H1 (cell line): ENCODE data around the gene CD300LB. TPM values are rescaled to one million over a fixed set of nuclear protein-coding genes. Genes with fewer than 3 reads are reported as not detected.

Experiments used
- CTCF ChIA-PET: fragments of 300-600 bp; sonication (Branson Sonifier 250); formaldehyde crosslinking; loops from one replicate; lab custom pipeline; 2021; ENCODE audit not compliant: partially characterized antibody; lab: Charles Lee
- POLR2A ChIA-PET: fragments of 300-600 bp; sonication (Branson Sonifier 250); formaldehyde crosslinking; loops from one replicate; lab custom pipeline; 2021; ENCODE audit warnings: inconsistent platforms; ENCODE audit not compliant: partially characterized antibody; lab: Charles Lee
- DNase-seq, 2 experiments: peaks; one replicate each; pipeline versions ENCODE4 v3.0.0 to v3.0.0-alpha.2; 2010 to 2022; ENCODE audit warnings: low spot score in 2 of 2, low read depth in 1 of 2, mixed read lengths in 1 of 2
- FAIRE-seq: peaks from 2 replicates; lab custom pipeline; 2011; peaks lifted over from hg19 to GRCh38; lab: Jason Lieb, UNC
- H2AFZ ChIP-seq: 2 replicates; pipeline ENCODE4 v1.8.1; 2012; ENCODE audit warnings: low read length, inconsistent platforms
- H2AK5ac ChIP-seq: 2 replicates; pipeline ENCODE4 v1.6.1; 2013; ENCODE audit warnings: low read depth, low read length
- H2BK120ac ChIP-seq: replicated peaks from 2 replicates; pipeline ENCODE3; 2013; ENCODE audit warnings: low read depth, low read length, inconsistent platforms
- H2BK12ac ChIP-seq: 2 replicates; pipeline ENCODE4 v1.6.1; 2013; ENCODE audit warnings: low read depth, low read length
- H2BK15ac ChIP-seq: 2 replicates; pipeline ENCODE4 v1.6.1; 2013; ENCODE audit warnings: low read length
- H2BK20ac ChIP-seq: 2 replicates; pipeline ENCODE4 v1.6.1; 2013; ENCODE audit warnings: low read length
- H2BK5ac ChIP-seq: 2 replicates; pipeline ENCODE4 v1.6.1; 2013; ENCODE audit warnings: low read depth, low read length
- H3K14ac ChIP-seq: 2 replicates; pipeline ENCODE4 v1.6.1; 2013; ENCODE audit warnings: inconsistent platforms; ENCODE audit not compliant: insufficient read length
- H3K18ac ChIP-seq: 2 replicates; pipeline ENCODE4 v1.6.1; 2013; ENCODE audit warnings: low read length; ENCODE audit errors: extremely low read depth
- H3K23ac ChIP-seq: 2 replicates; pipeline ENCODE4 v1.6.1; 2013; ENCODE audit warnings: inconsistent platforms; ENCODE audit not compliant: insufficient read length
- H3K23me2 ChIP-seq: 2 replicates; pipeline ENCODE4 v1.6.1; 2013; ENCODE audit warnings: low read depth, low read length
- H3K27ac ChIP-seq: 2 replicates; pipeline ENCODE4 v1.6.1; 2011; ENCODE audit warnings: low read depth, low read length, inconsistent platforms
- H3K27me3 ChIP-seq, 4 experiments: replicated peaks in 1 of 4; 1 replicate in 1 of 4; 2 replicates in 3 of 4; pipeline versions ENCODE4 v1.6.1 to v1.8.1; 2011 to 2013; ENCODE audit warnings: low read length in 3 of 4, mild to moderate bottlenecking in 3 of 4, inconsistent platforms in 2 of 4, mixed read lengths in 2 of 4, moderate library complexity in 1 of 4; ENCODE audit not compliant: control insufficient read depth in 3 of 4, insufficient read depth in 3 of 4; ENCODE audit errors: extremely low read depth in 1 of 4
- H3K36me3 ChIP-seq, 4 experiments: 2 replicates each; pipeline versions ENCODE4 v1.6.1 to v1.8.1; 2011 to 2013; ENCODE audit warnings: mild to moderate bottlenecking in 4 of 4, low read length in 3 of 4, moderate library complexity in 2 of 4, control low read depth in 1 of 4, inconsistent platforms in 1 of 4; ENCODE audit not compliant: insufficient read depth in 4 of 4, control insufficient read depth in 2 of 4
- H3K4ac ChIP-seq: replicated peaks from 2 replicates; pipeline ENCODE3; 2013; ENCODE audit warnings: low read length, low read depth, mixed read lengths, inconsistent platforms; ENCODE audit not compliant: insufficient read length
- H3K4me1 ChIP-seq, 4 experiments: replicated peaks in 1 of 4; 1 replicate in 1 of 4; 2 replicates in 3 of 4; pipeline versions ENCODE4 v1.6.1 to v1.8.1; 2011 to 2013; ENCODE audit warnings: low read length in 3 of 4, inconsistent platforms in 2 of 4, mixed read lengths in 1 of 4; ENCODE audit not compliant: insufficient read depth in 4 of 4, control insufficient read depth in 3 of 4
- H3K4me2 ChIP-seq, 2 experiments: 2 replicates each; pipeline versions ENCODE4 v1.6.1 to v1.8.1; 2011 to 2013; ENCODE audit warnings: low read depth in 2 of 2, low read length in 2 of 2, control low read depth in 1 of 2, inconsistent platforms in 1 of 2, mild to moderate bottlenecking in 1 of 2; ENCODE audit not compliant: insufficient read depth in 1 of 2
- H3K4me3 ChIP-seq, 4 experiments: fragments of 200-600, 300-600 bp in 1 of 4; sonication (generic), shearing (Covaris generic), sonication (Bioruptor Twin) in 1 of 4; 2 replicates each; pipeline versions ENCODE4 v1.5.1 to v1.8.1; 2011 to 2016; ENCODE audit warnings: low read length in 4 of 4, low read depth in 3 of 4, control low read depth in 2 of 4, inconsistent platforms in 2 of 4, mild to moderate bottlenecking in 2 of 4, mixed read lengths in 1 of 4, moderate library complexity in 1 of 4; ENCODE audit not compliant: insufficient read depth in 2 of 4; ENCODE audit errors: extremely low read depth in 1 of 4
- H3K56ac ChIP-seq: replicated peaks from 2 replicates; pipeline ENCODE3; 2013; ENCODE audit warnings: low read depth, mild to moderate bottlenecking, mixed read lengths, low read length, inconsistent platforms; ENCODE audit not compliant: insufficient read length
- H3K79me1 ChIP-seq: 2 replicates; pipeline ENCODE4 v1.6.1; 2013; ENCODE audit warnings: low read depth, low read length, control low read depth
- H3K79me2 ChIP-seq, 2 experiments: 2 replicates each; pipeline versions ENCODE4 v1.6.1 to v1.8.1; 2012 to 2013; ENCODE audit warnings: low read length in 2 of 2, mild to moderate bottlenecking in 2 of 2, inconsistent platforms in 1 of 2; ENCODE audit not compliant: insufficient read depth in 2 of 2, control insufficient read depth in 1 of 2
- H3K9ac ChIP-seq, 4 experiments: replicated peaks in 1 of 4; 1 replicate in 1 of 4; 2 replicates in 3 of 4; pipeline versions ENCODE4 v1.6.1 to v1.8.1; 2011 to 2013; ENCODE audit warnings: low read depth in 3 of 4, low read length in 3 of 4, control low read depth in 2 of 4, mild to moderate bottlenecking in 2 of 4, moderate library complexity in 2 of 4, inconsistent platforms in 1 of 4; ENCODE audit errors: extremely low read depth in 1 of 4
- H3K9me3 ChIP-seq, 2 experiments: 2 replicates each; pipeline versions ENCODE4 v1.6.1 to v1.8.1; 2012 to 2013; ENCODE audit warnings: mild to moderate bottlenecking in 2 of 2, moderate library complexity in 2 of 2, control low read depth in 1 of 2, inconsistent platforms in 1 of 2, low read depth in 1 of 2, low read length in 1 of 2, mixed read lengths in 1 of 2; ENCODE audit not compliant: insufficient read depth in 2 of 2
- H4K20me1 ChIP-seq, 2 experiments: replicated peaks in 1 of 2; 2 replicates each; pipeline versions ENCODE3 to v1.8.1; 2011 to 2013; ENCODE audit warnings: inconsistent platforms in 2 of 2, low read length in 2 of 2, mild to moderate bottlenecking in 1 of 2; ENCODE audit not compliant: insufficient read depth in 2 of 2, control insufficient read depth in 1 of 2
- H4K5ac ChIP-seq: 2 replicates; pipeline ENCODE4 v1.6.1; 2013; ENCODE audit warnings: low read length, low read depth, mixed read lengths, inconsistent platforms; ENCODE audit not compliant: insufficient read length
- H4K8ac ChIP-seq: 2 replicates; pipeline ENCODE4 v1.8.0; 2013; ENCODE audit warnings: mild to moderate bottlenecking, moderate library complexity, low read length, inconsistent platforms; ENCODE audit not compliant: insufficient read depth; ENCODE audit errors: extremely low read depth
- H4K91ac ChIP-seq: replicated peaks from 2 replicates; pipeline ENCODE3; 2013; ENCODE audit warnings: low read length, mixed read lengths, inconsistent platforms; ENCODE audit not compliant: insufficient read length
- ASH2L ChIP-seq: fragments of 200-600, 300-600 bp; sonication (generic); IDR thresholded peaks from one replicate; pipeline ENCODE4 v1.7.1; 2017; ENCODE audit warnings: low read length
- CBX5 ChIP-seq: fragments of 300-800, 300-1000 bp; sonication (generic); IDR thresholded peaks from 2 replicates; pipeline ENCODE4 v1.7.1; 2016; ENCODE audit warnings: antibody characterized with exemption, low read length, low read depth
- CBX8 ChIP-seq: fragments of 300-800, 300-1000 bp; sonication (generic); IDR thresholded peaks from 2 replicates; pipeline ENCODE4 v1.7.1; 2016; ENCODE audit warnings: low read depth, low read length, borderline replicate concordance
- FOSL1 ChIP-seq: IDR thresholded peaks from 2 replicates; pipeline ENCODE4 v1.6.1; 2011; ENCODE audit warnings: mild to moderate bottlenecking, low read depth, low read length, moderate library complexity; ENCODE audit not compliant: insufficient read depth
- HDAC2 ChIP-seq, 2 experiments: fragments of 300-600 bp in 1 of 2; sonication (generic) in 1 of 2; IDR thresholded peaks; 2 replicates each; pipeline ENCODE4 v1.6.1; 2011 to 2012; ENCODE audit warnings: low read depth in 2 of 2, low read length in 2 of 2, mild to moderate bottlenecking in 2 of 2, moderate library complexity in 2 of 2, borderline replicate concordance in 1 of 2, inconsistent platforms in 1 of 2
- HDAC6 ChIP-seq: IDR thresholded peaks from one replicate; pipeline ENCODE4 v1.7.1; 2012; ENCODE audit warnings: low read depth, mild to moderate bottlenecking, inconsistent platforms, low read length, moderate library complexity
- KDM1A ChIP-seq: fragments of 200-600, 300-600 bp; sonication (generic); IDR thresholded peaks from 2 replicates; pipeline ENCODE4 v1.7.1; 2016; ENCODE audit warnings: mild to moderate bottlenecking, low read length, borderline replicate concordance
- NANOG ChIP-seq: IDR thresholded peaks from 2 replicates; pipeline ENCODE4 v1.6.1; 2011; ENCODE audit warnings: low read length, low read depth, mild to moderate bottlenecking, inconsistent platforms; ENCODE audit not compliant: insufficient read depth, poor library complexity, severe bottlenecking
- RNF2 ChIP-seq: fragments of 200-900, 300-1000 bp; sonication (generic); IDR thresholded peaks from 2 replicates; pipeline ENCODE4 v1.7.1; 2016; ENCODE audit warnings: borderline replicate concordance, low read depth, mild to moderate bottlenecking, antibody characterized with exemption, low read length; ENCODE audit not compliant: poor library complexity, severe bottlenecking; ENCODE audit errors: missing control alignments
- TAF7 ChIP-seq: optimal IDR thresholded peaks from 2 replicates; pipeline ENCODE3; 2011; ENCODE audit warnings: low read depth, mild to moderate bottlenecking, inconsistent platforms, low read length, moderate library complexity, borderline replicate concordance
- WGBS, 2 experiments: shearing (Covaris generic) in 1 of 2; methylation state at CpG; one replicate each; pipeline versions ENCODE4 v1.1.6 to v1.1.7; 2013 to 2015; ENCODE audit warnings: low lambda C conversion rate in 2 of 2, mixed read lengths in 2 of 2, inconsistent platforms in 1 of 2, low coverage in 1 of 2, missing lambda C conversion rate in 1 of 2; ENCODE audit not compliant: insufficient replicate concordance in 2 of 2, insufficient coverage in 1 of 2, insufficient read length in 1 of 2; ENCODE audit errors: extremely low coverage in 1 of 2, missing lambda C conversion rate in 1 of 2; 5-methylcytosine and 5-hydroxymethylcytosine counted together
- polyA plus RNA-seq, 7 experiments: library from polyadenylated mRNA; depleted of rRNA in 3 of 7; stranded (reverse) in 5 of 7; unstranded in 2 of 7; fragments of >200 nt in 5 of 7; fragments of 200-250 nt in 2 of 7; gene quantifications; 1 replicate in 5 of 7; 2 replicates in 1 of 7; 4 replicates in 1 of 7; pipeline versions ENCODE4 v1.2.1 to v1.2.3, GENCODE V29; 2011 to 2013; ENCODE audit warnings: missing spikeins in 2 of 7, mixed read lengths in 2 of 7
- total RNA-seq: library from RNA; stranded (reverse); fragmentation: NEBNext Ultra II Directional; extraction: Animal tissue kit (Norgen Biotek cat#: 25700); gene quantifications from 2 replicates; pipeline ENCODE4 v1.2.1, GENCODE V29; 2021
- TF ChIP-seq, protein P1 (sequence below): IDR thresholded peaks from 2 replicates; pipeline ENCODE4 v1.6.1; 2012; ENCODE audit warnings: low read length, inconsistent platforms

CD300LB gene
- total and polyA plus RNA-seq, 2 of the 8 experiments (the other 6 are each of a cell fraction or from before 2014, with no cell fraction given) = not detected

DNA sequence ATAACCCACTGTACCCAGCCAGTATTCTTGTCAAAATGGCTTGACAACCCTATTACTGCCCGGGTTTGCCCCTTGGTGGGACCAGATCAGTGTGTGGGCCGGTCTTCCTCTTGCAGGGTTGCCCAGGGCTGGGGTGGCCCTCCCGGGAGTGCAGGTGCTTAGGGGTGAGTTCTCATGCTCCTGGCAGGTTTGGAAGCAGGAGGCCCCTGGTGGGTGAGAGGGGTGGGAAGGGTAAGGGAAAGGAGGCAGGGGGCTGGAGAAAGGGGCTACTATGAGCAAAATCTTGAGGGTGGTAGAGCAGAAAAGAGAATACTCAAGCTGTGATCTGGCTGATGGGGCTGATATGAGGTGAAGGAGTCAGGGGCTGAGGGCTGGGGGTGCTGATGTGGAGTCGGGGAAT, 58.4 kb downstream of the CD300LB start:
- H4K20me1 ChIP-seq = no peaks in the 10 kb centered on the region
- H2BK20ac ChIP-seq = no peak overlapping the region
- H3K27ac ChIP-seq = no peak overlapping the region
- no peak overlapping the region for H4K5ac ChIP-seq
- peaks cover 0 to 2% (median 0%) of the 10 kb centered on the region in 4 experiments; a peak in 2 of 7 replicates for H3K27me3 ChIP-seq
- no peak overlapping the region for H3K9ac ChIP-seq
- no peak overlapping the region for H4K8ac ChIP-seq
- H2BK12ac ChIP-seq = no peak overlapping the region
- 69% methylated on average over 4 of the region's 4 CpGs; no CpG with 5 or more reads in 1 of the 2 experiments for WGBS, 2 experiments
- H2AFZ ChIP-seq = no peak overlapping the region
- no peak overlapping the region for H3K56ac ChIP-seq
- H4K91ac ChIP-seq = no peak overlapping the region
- H3K9me3 ChIP-seq = peaks cover 7 to 13% of the 10 kb centered on the region in 2 experiments; a peak in 2 of 4 replicates
- H2BK120ac ChIP-seq = no peak overlapping the region
- no peaks in the 10 kb centered on the region for H3K79me2 ChIP-seq
- H2BK5ac ChIP-seq = no peak overlapping the region
- no peaks in the 10 kb centered on the region for H3K36me3 ChIP-seq
- ChIA-PET POLR2A (interaction anchor here (1.1 kb wide), 1 partner anchor 14 kb away, joined by 3 read pairs; no protein-coding TSS in a partner anchor), CTCF (interaction anchor here (0.6 to 4.1 kb wide), 6 partner anchors 12 to 99 kb away, joined by 3 to 25 read pairs (median 4); no protein-coding TSS in a partner anchor)
- H3K18ac ChIP-seq = no peak overlapping the region
- no peak overlapping the region for H2AK5ac ChIP-seq
- no peak overlapping the region for H3K14ac ChIP-seq
- FAIRE-seq = no peak
- H3K23ac ChIP-seq = no peak overlapping the region
- H3K4me3 ChIP-seq = no peak overlapping the region
- no peak overlapping the region for H2BK15ac ChIP-seq
- H3K4me1 ChIP-seq = no peaks in the 10 kb centered on the region
- DNase-seq = no peak
- no peak overlapping the region for H3K4me2 ChIP-seq
- H3K23me2 ChIP-seq = no peaks in the 10 kb centered on the region
- H3K79me1 ChIP-seq = no peaks in the 10 kb centered on the region
- H3K4ac ChIP-seq = no peak overlapping the region
- TF ChIP-seq, protein P1, sequence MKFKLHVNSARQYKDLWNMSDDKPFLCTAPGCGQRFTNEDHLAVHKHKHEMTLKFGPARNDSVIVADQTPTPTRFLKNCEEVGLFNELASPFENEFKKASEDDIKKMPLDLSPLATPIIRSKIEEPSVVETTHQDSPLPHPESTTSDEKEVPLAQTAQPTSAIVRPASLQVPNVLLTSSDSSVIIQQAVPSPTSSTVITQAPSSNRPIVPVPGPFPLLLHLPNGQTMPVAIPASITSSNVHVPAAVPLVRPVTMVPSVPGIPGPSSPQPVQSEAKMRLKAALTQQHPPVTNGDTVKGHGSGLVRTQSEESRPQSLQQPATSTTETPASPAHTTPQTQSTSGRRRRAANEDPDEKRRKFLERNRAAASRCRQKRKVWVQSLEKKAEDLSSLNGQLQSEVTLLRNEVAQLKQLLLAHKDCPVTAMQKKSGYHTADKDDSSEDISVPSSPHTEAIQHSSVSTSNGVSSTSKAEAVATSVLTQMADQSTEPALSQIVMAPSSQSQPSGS = no peak
- TF ChIP-seq FOSL1 = no peak
- TF ChIP-seq CBX5 = no peak
- TF ChIP-seq CBX8 = no peak
- no peak for TF ChIP-seq RNF2
- no peak for TF ChIP-seq ASH2L
- no peak for TF ChIP-seq HDAC2 (IDR thresholded peaks at IDR 0.05; ENCODE audit: borderline replicate concordance in 1 of 2, low read depth in 2 of 2, low read length in 2 of 2)
- TF ChIP-seq KDM1A = no peak
- no peak for TF ChIP-seq HDAC6
- TF ChIP-seq TAF7 = no peak
- no peak for TF ChIP-seq NANOG
